Caco-2 (cell line): ENCODE results near the gene WDR31. TPM values are rescaled to one million over a fixed set of nuclear protein-coding genes. Genes with fewer than 3 reads are reported as not detected.
A peak's percentile ranks its signal among the peaks of the same experiment; 100 is the strongest.

Source experiments
- BruUV-seq: library from RNA; stranded (reverse); fragments of 400-500 nt; replicated peaks from 2 replicates; lab custom pipeline; 2021; lab: Mats Ljungman, UMichigan
- CTCF ChIA-PET: fragments of 300-600 bp; sonication (Branson Sonifier 250); formaldehyde crosslinking; loops from one replicate; lab custom pipeline; 2022; ENCODE audit warnings: antibody characterized with exemption; lab: Charles Lee
- POLR2A ChIA-PET: fragments of 300-600 bp; sonication (Branson Sonifier 250); formaldehyde crosslinking; loops from one replicate; lab custom pipeline; 2022; ENCODE audit warnings: antibody characterized with exemption; lab: Charles Lee
- DNase-seq, 2 experiments: peaks; one replicate each; pipeline versions ENCODE4 v3.0.0 to v3.0.0-alpha.2; 2020 to 2022
- H3K27me3 ChIP-seq: replicated peaks from 2 replicates; pipeline ENCODE4 v1.6.0; 2011; ENCODE audit warnings: low read length; ENCODE audit not compliant: control insufficient read depth, insufficient read depth
- H3K36me3 ChIP-seq: 2 replicates; pipeline ENCODE4 v1.5.1; 2011; ENCODE audit warnings: low read length; ENCODE audit not compliant: control insufficient read depth, insufficient read depth
- H3K4me1 ChIP-seq: fragments of 250-450 bp; sonication (Bioruptor Pico); 2 replicates; pipeline ENCODE4 v1.5.1; 2020; ENCODE audit warnings: mild to moderate bottlenecking
- H3K4me3 ChIP-seq: 2 replicates; pipeline ENCODE4 v1.5.1; 2011; ENCODE audit warnings: low read depth, mild to moderate bottlenecking, control low read depth, low read length
- H3K9me3 ChIP-seq: fragments of 250-450 bp; sonication (Bioruptor Pico); 2 replicates; pipeline ENCODE4 v1.5.1; 2020; ENCODE audit warnings: mild to moderate bottlenecking, moderate library complexity
- H3K27ac Mint-ChIP-seq: one replicate; pipeline ENCODE4 v1.8.0; 2022; ENCODE audit warnings: mixed read lengths; ENCODE audit not compliant: unreplicated experiment
- H3K27me3 Mint-ChIP-seq: one replicate; pipeline ENCODE4 v1.8.0; 2022; ENCODE audit warnings: mixed read lengths; ENCODE audit not compliant: insufficient read depth, unreplicated experiment
- H3K36me3 Mint-ChIP-seq: one replicate; pipeline ENCODE4 v1.8.0; 2022; ENCODE audit warnings: mild to moderate bottlenecking, mixed read lengths; ENCODE audit not compliant: insufficient read depth, unreplicated experiment
- H3K4me1 Mint-ChIP-seq: one replicate; pipeline ENCODE4 v1.8.0; 2022; ENCODE audit warnings: low read depth, mixed read lengths; ENCODE audit not compliant: unreplicated experiment
- H3K4me3 Mint-ChIP-seq: one replicate; pipeline ENCODE4 v1.8.0; 2022; ENCODE audit warnings: mild to moderate bottlenecking, moderate library complexity, mixed read lengths; ENCODE audit not compliant: unreplicated experiment
- H3K9me3 Mint-ChIP-seq: one replicate; pipeline ENCODE4 v1.8.0; 2022; ENCODE audit warnings: mixed read lengths; ENCODE audit not compliant: unreplicated experiment
- CTCF ChIP-seq, 2 experiments: fragments of 200-600 bp in 1 of 2; IDR thresholded peaks; 1 replicate in 1 of 2; 2 replicates in 1 of 2; pipeline versions ENCODE4 v1.5.1 to v1.8.0; 2011 to 2022; ENCODE audit warnings: antibody characterized with exemption in 1 of 2, control low read depth in 1 of 2, inconsistent platforms in 1 of 2, low read depth in 1 of 2, low read length in 1 of 2, mild to moderate bottlenecking in 1 of 2, moderate library complexity in 1 of 2; ENCODE audit not compliant: insufficient read depth in 1 of 2, severe bottlenecking in 1 of 2, unreplicated experiment in 1 of 2
- intact Hi-C: fragments of 100-400 bp; cut with micrococcal nuclease; formaldehyde crosslinking; loops from one replicate; pipeline ENCODE4 v1.10.0; 2022; ENCODE audit not compliant: unreplicated experiment
- total RNA-seq: library from RNA; stranded (reverse); gene quantifications from 2 replicates; pipeline ENCODE4 v1.2.3, GENCODE V29; 2022

The WDR31 gene
- total RNA-seq, 1 experiment from 2014 or later, result 1.9 TPM

GRCh38 chr9:113309204-113309813 is 30.8 kb downstream of the WDR31 start:
- H3K4me3 ChIP-seq, result no peak overlapping the region
- no peaks in the 10 kb centered on the region for H3K9me3 ChIP-seq
- no peak overlapping the region for H3K4me3 Mint-ChIP-seq
- no peaks in the 10 kb centered on the region for H3K27me3 Mint-ChIP-seq
- no TSS peak for BruUV-seq
- ChIA-PET POLR2A (no interaction called here), CTCF (no interaction called here)
- H3K36me3 ChIP-seq, result no peaks in the 10 kb centered on the region
- peak in 1 of 2 experiments; percentile 43 for DNase-seq
- H3K27me3 ChIP-seq, result no peaks in the 10 kb centered on the region
- no peak overlapping the region for H3K27ac Mint-ChIP-seq
- H3K36me3 Mint-ChIP-seq, result no peaks in the 10 kb centered on the region
- H3K4me1 ChIP-seq, result no peaks in the 10 kb centered on the region
- TF ChIP-seq CTCF (IDR thresholded peaks at IDR 0.05; ENCODE audit: insufficient read depth in 1 of 2, low read depth in 1 of 2, low read length in 1 of 2, severe bottlenecking in 1 of 2, unreplicated experiment in 1 of 2), result peak; percentile 66 to 84
- no peaks in the 10 kb centered on the region for H3K9me3 Mint-ChIP-seq
- H3K4me1 Mint-ChIP-seq, result no peaks in the 10 kb centered on the region
- intact Hi-C loops, result loop anchor here (1.0 to 2.0 kb wide), 3 partner anchors 31 to 98 kb away; partner anchors contain the start of genes ALAD and WDR31

GRCh38 chr9:113307396-113307975 is 32.6 kb downstream of the WDR31 start:
- no peaks in the 10 kb centered on the region for H3K9me3 Mint-ChIP-seq
- intact Hi-C loops, result no loop called here
- H3K4me3 Mint-ChIP-seq, result no peak overlapping the region
- no peak overlapping the region for H3K27ac Mint-ChIP-seq
- no peaks in the 10 kb centered on the region for H3K9me3 ChIP-seq
- no peaks in the 10 kb centered on the region for H3K36me3 Mint-ChIP-seq
- no peaks in the 10 kb centered on the region for H3K27me3 Mint-ChIP-seq
- CTCF ChIA-PET, result no interaction called here
- POLR2A ChIA-PET, result no interaction called here
- no peak for TF ChIP-seq CTCF (IDR thresholded peaks at IDR 0.05; ENCODE audit: insufficient read depth in 1 of 2, low read depth in 1 of 2, low read length in 1 of 2, severe bottlenecking in 1 of 2, unreplicated experiment in 1 of 2)
- H3K4me3 ChIP-seq, result no peak overlapping the region
- no peaks in the 10 kb centered on the region for H3K36me3 ChIP-seq
- H3K4me1 Mint-ChIP-seq, result peaks cover 12% of the 10 kb centered on the region
- DNase-seq, result no peak
- no TSS peak for BruUV-seq
- no peaks in the 10 kb centered on the region for H3K27me3 ChIP-seq
- peaks cover 10% of the 10 kb centered on the region for H3K4me1 ChIP-seq

- POLR2A ChIA-PET, result no interaction called here
- CTCF ChIA-PET, result no interaction called here
- no peaks in the 10 kb centered on the region for H3K27me3 ChIP-seq
- H3K36me3 ChIP-seq, result no peaks in the 10 kb centered on the region
- H3K4me3 ChIP-seq, result no peak overlapping the region
- intact Hi-C loops, result no loop called here
- H3K9me3 Mint-ChIP-seq, result no peaks in the 10 kb centered on the region
- peaks cover 14% of the 10 kb centered on the region for H3K4me1 ChIP-seq
- no peaks in the 10 kb centered on the region for H3K36me3 Mint-ChIP-seq
- H3K4me3 Mint-ChIP-seq, result no peak overlapping the region
- no peak overlapping the region for H3K27ac Mint-ChIP-seq
- no peak for TF ChIP-seq CTCF (IDR thresholded peaks at IDR 0.05; ENCODE audit: insufficient read depth in 1 of 2, low read depth in 1 of 2, low read length in 1 of 2, severe bottlenecking in 1 of 2, unreplicated experiment in 1 of 2)
- no peak for DNase-seq
- H3K4me1 Mint-ChIP-seq, result peaks cover 18% of the 10 kb centered on the region
- H3K9me3 ChIP-seq, result no peaks in the 10 kb centered on the region
- BruUV-seq, result no TSS peak
- no peaks in the 10 kb centered on the region for H3K27me3 Mint-ChIP-seq
These were observed 33.5 kb downstream of the WDR31 start for GRCh38 chr9:113306566-113306965.
